GM23338 (cell line): ENCODE data around the gene C16orf95. TPM values are rescaled to one million over a fixed set of nuclear protein-coding genes. Genes with fewer than 3 reads are reported as not detected.
A peak's percentile ranks its signal among the peaks of the same experiment; 100 is the strongest.

Source experiments
- ATAC-seq: fragments of 200-7000 bp; cut with Tn5 transposase; 3 replicates; pipeline ENCODE4 v1.9.1; 2020
- DNase-seq: peaks from one replicate; pipeline ENCODE4 v3.0.0-alpha.2; 2015; ENCODE audit warnings: low spot score
- H2AFZ ChIP-seq: fragments of 200-600 bp; sonication (generic); 2 replicates; pipeline ENCODE4 v1.8.0; 2016; ENCODE audit warnings: antibody characterized with exemption, mild to moderate bottlenecking, moderate library complexity
- H3F3A ChIP-seq: fragments of 200-600 bp; sonication (generic); replicated peaks from 2 replicates; pipeline ENCODE4 v1.8.0; 2017; ENCODE audit warnings: antibody characterized with exemption, mixed run types, low read depth
- H3K27ac ChIP-seq: fragments of 200-600 bp; sonication (generic); 2 replicates; pipeline ENCODE4 v1.6.1; 2016; ENCODE audit warnings: low read depth
- H3K27me3 ChIP-seq: fragments of 200-600 bp; sonication (generic); 2 replicates; pipeline ENCODE4 v1.8.0; 2016; ENCODE audit warnings: mild to moderate bottlenecking, mixed run types, moderate library complexity; ENCODE audit not compliant: insufficient read depth
- H3K36me3 ChIP-seq: fragments of 200-600 bp; sonication (generic); 2 replicates; pipeline ENCODE4 v1.8.0; 2016; ENCODE audit warnings: mild to moderate bottlenecking; ENCODE audit not compliant: insufficient read depth
- H3K4me1 ChIP-seq: fragments of 200-600 bp; sonication (generic); 2 replicates; pipeline ENCODE4 v1.8.0; 2016; ENCODE audit warnings: mild to moderate bottlenecking, moderate library complexity; ENCODE audit not compliant: insufficient read depth
- H3K4me2 ChIP-seq: fragments of 200-600 bp; sonication (generic); 2 replicates; pipeline ENCODE4 v1.7.1; 2017; ENCODE audit warnings: mixed run types
- H3K4me3 ChIP-seq: fragments of 200-600 bp; sonication (generic); 2 replicates; pipeline ENCODE4 v1.6.1; 2016; ENCODE audit warnings: mixed run types
- H3K79me2 ChIP-seq: fragments of 200-600 bp; sonication (generic); replicated peaks from 2 replicates; pipeline ENCODE4 v1.8.0; 2017; ENCODE audit warnings: mild to moderate bottlenecking; ENCODE audit not compliant: insufficient read depth
- H3K9me2 ChIP-seq: fragments of 200-600 bp; sonication (generic); 2 replicates; pipeline ENCODE4 v1.8.0; 2017; ENCODE audit not compliant: insufficient read depth
- H4K20me1 ChIP-seq: fragments of 200-600 bp; sonication (generic); replicated peaks from 2 replicates; pipeline ENCODE4 v1.8.0; 2017; ENCODE audit warnings: mild to moderate bottlenecking; ENCODE audit not compliant: insufficient read depth
- H3K27ac Mint-ChIP-seq: 2 replicates; pipeline ENCODE4 v1.8.0; 2020; ENCODE audit warnings: inconsistent platforms, mild to moderate bottlenecking, moderate library complexity, mixed read lengths
- H3K27me3 Mint-ChIP-seq: 3 replicates; pipeline ENCODE4 v1.8.0; 2022; ENCODE audit warnings: low read depth, mild to moderate bottlenecking, moderate library complexity, mixed read lengths, inconsistent platforms; ENCODE audit not compliant: insufficient read depth, poor library complexity
- H3K36me3 Mint-ChIP-seq: 3 replicates; pipeline ENCODE4 v1.8.0; 2021; ENCODE audit warnings: low read depth, mild to moderate bottlenecking, inconsistent platforms, moderate library complexity, mixed read lengths
- H3K4me1 Mint-ChIP-seq: 3 replicates; pipeline ENCODE4 v1.8.0; 2020; ENCODE audit warnings: mild to moderate bottlenecking, inconsistent platforms, mixed read lengths
- H3K4me3 Mint-ChIP-seq: 3 replicates; pipeline ENCODE4 v1.8.0; 2021; ENCODE audit warnings: moderate library complexity, mild to moderate bottlenecking, inconsistent platforms, mixed read lengths
- H3K9me3 Mint-ChIP-seq: 3 replicates; pipeline ENCODE4 v1.8.0; 2020; ENCODE audit warnings: moderate library complexity, mild to moderate bottlenecking, inconsistent platforms, mixed read lengths
- CREB1 ChIP-seq: fragments of 250-450 bp; sonication (Bioruptor Pico); IDR thresholded peaks from 2 replicates; pipeline ENCODE4 v1.5.0; 2020; ENCODE audit warnings: low read depth, mild to moderate bottlenecking, moderate library complexity
- EZH2phosphoT487 ChIP-seq: fragments of 200-600 bp; sonication (generic); IDR thresholded peaks from one replicate; pipeline ENCODE4 v1.8.1; 2018; ENCODE audit warnings: antibody characterized with exemption; ENCODE audit not compliant: unreplicated experiment
- JUNB ChIP-seq: IDR thresholded peaks from one replicate; pipeline ENCODE4 v1.6.1; 2016; ENCODE audit warnings: antibody characterized with exemption; ENCODE audit not compliant: unreplicated experiment
- NANOG ChIP-seq: IDR thresholded peaks from 2 replicates; pipeline ENCODE4 v1.6.1; 2016; ENCODE audit warnings: antibody characterized with exemption, borderline replicate concordance
- ZNF114 ChIP-seq: fragments of 250-450 bp; sonication (Bioruptor Pico); IDR thresholded peaks from 2 replicates; pipeline ENCODE4 v1.5.0; 2020; ENCODE audit warnings: mild to moderate bottlenecking, moderate library complexity
- polyA plus RNA-seq: library from polyadenylated mRNA; unstranded; fragments of >200 nt; fragmentation: Nextera tagmentation; extraction: Ambion mirVana; gene quantifications from 2 replicates; pipeline ENCODE4 v1.2.1, GENCODE V29; 2016
- total RNA-seq: library from RNA; depleted of rRNA; stranded (reverse); fragments of >200 nt; shearing (Covaris generic); gene quantifications from 2 replicates; pipeline ENCODE4 v1.2.3, GENCODE V29; 2014
- TF ChIP-seq, protein P1 (sequence below): IDR thresholded peaks from 2 replicates; pipeline ENCODE4 v1.6.1; 2016; ENCODE audit warnings: antibody characterized with exemption
- TF ChIP-seq, protein P2 (sequence below): IDR thresholded peaks from one replicate; pipeline ENCODE4 v1.6.1; 2018; ENCODE audit warnings: antibody characterized with exemption; ENCODE audit not compliant: unreplicated experiment

C16orf95 gene
- total and polyA plus RNA-seq, 2 experiments from 2014 or later, result 1.2 to 3.9 TPM

DNA sequence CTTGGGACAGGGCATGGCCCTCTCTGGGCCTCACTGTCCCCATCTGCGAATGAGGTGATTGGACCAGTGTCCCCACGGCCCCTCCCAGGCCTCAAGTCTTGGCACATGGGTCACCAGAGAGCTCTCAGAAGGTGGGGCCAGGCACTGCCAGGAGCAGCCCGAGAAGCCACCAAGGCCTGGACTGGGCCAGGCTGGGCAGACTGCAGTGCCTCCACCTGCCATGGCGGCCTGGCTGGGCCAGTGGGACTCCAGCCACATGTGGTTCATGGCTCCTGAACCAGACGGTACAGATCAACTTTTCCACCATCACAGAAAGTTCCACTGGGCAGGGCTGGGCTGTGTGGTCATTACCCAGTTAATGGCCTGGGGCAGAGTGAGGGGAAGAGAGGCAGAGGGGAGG lies 19.8 kb downstream of the C16orf95 start (continued):
- TF ChIP-seq, protein P1, sequence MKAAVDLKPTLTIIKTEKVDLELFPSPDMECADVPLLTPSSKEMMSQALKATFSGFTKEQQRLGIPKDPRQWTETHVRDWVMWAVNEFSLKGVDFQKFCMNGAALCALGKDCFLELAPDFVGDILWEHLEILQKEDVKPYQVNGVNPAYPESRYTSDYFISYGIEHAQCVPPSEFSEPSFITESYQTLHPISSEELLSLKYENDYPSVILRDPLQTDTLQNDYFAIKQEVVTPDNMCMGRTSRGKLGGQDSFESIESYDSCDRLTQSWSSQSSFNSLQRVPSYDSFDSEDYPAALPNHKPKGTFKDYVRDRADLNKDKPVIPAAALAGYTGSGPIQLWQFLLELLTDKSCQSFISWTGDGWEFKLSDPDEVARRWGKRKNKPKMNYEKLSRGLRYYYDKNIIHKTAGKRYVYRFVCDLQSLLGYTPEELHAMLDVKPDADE, result no peak
- TF ChIP-seq JUNB, result no peak
- TF ChIP-seq, protein P2, sequence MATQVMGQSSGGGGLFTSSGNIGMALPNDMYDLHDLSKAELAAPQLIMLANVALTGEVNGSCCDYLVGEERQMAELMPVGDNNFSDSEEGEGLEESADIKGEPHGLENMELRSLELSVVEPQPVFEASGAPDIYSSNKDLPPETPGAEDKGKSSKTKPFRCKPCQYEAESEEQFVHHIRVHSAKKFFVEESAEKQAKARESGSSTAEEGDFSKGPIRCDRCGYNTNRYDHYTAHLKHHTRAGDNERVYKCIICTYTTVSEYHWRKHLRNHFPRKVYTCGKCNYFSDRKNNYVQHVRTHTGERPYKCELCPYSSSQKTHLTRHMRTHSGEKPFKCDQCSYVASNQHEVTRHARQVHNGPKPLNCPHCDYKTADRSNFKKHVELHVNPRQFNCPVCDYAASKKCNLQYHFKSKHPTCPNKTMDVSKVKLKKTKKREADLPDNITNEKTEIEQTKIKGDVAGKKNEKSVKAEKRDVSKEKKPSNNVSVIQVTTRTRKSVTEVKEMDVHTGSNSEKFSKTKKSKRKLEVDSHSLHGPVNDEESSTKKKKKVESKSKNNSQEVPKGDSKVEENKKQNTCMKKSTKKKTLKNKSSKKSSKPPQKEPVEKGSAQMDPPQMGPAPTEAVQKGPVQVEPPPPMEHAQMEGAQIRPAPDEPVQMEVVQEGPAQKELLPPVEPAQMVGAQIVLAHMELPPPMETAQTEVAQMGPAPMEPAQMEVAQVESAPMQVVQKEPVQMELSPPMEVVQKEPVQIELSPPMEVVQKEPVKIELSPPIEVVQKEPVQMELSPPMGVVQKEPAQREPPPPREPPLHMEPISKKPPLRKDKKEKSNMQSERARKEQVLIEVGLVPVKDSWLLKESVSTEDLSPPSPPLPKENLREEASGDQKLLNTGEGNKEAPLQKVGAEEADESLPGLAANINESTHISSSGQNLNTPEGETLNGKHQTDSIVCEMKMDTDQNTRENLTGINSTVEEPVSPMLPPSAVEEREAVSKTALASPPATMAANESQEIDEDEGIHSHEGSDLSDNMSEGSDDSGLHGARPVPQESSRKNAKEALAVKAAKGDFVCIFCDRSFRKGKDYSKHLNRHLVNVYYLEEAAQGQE, result no peak

DNA sequence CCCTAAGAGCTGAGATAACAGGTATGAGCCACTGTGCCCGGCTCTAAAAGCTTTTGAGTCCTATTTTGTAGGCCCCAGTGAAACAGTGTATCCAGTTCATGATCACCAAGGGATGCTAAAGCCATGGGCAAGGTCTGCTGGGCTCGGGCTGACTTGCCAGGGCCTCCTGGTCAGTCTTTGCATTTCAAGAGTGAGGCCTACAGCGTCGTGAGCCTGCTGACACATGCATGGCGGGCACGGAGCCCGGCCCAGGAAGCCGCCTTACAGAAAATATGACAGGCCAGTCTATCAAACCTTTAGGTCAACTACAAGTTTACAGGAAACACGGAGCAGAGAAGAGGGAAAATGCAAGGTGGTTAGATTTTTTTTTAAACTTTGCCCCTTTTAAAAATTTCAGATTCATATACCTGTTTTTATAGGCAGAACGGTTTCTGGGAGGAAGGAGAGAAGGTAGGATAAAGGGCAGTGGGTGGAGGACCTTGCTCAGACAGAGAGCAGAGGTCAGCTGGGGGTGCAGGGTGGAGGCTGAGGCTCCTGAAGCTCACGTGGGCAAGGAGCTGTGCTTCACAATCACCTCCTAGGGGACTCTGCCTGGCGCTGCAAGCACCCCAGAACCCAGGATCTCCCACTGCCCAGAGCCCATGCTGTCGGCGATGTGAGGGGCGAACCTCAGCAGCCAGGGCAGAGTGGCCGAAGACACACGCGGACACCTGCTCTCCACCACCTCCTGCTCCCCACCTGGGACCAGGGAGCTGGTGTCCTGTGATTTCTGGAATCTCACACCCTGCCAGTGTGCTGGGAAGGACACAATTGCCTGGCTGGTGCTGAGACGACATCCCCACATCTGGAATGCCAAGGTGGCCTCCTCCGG lies 21.3 kb downstream of the C16orf95 start:
- Mint-ChIP-seq H3K9me3 (peaks cover 17% of the 10 kb centered on the region), H3K36me3 (peaks cover 11% of the 10 kb centered on the region), H3K27ac (no peak overlapping the region), H3K27me3 (peaks cover 8% of the 10 kb centered on the region), H3K4me1 (peaks cover 3% of the 10 kb centered on the region; the same call in 1 of the 3 replicates), H3K4me3 (no peak overlapping the region)
- H3K27me3 ChIP-seq, result no peaks in the 10 kb centered on the region
- no peaks in the 10 kb centered on the region for H3K36me3 ChIP-seq
- H3K79me2 ChIP-seq, result no peaks in the 10 kb centered on the region
- no peak overlapping the region for H3K4me2 ChIP-seq
- no peaks in the 10 kb centered on the region for H3K9me2 ChIP-seq
- no peaks in the 10 kb centered on the region for H3F3A ChIP-seq
- DNase-seq (peak; percentile 33), ATAC-seq (peak; percentile 21; the same call in 1 of the 3 replicates)
- H3K4me3 ChIP-seq, result no peak overlapping the region
- TF ChIP-seq CREB1 (CRISPR knock-in tag) (no peak), NANOG (no peak)
- H3K27ac ChIP-seq, result no peak overlapping the region
- no peak overlapping the region for H2AFZ ChIP-seq
- no peaks in the 10 kb centered on the region for H4K20me1 ChIP-seq
- no peaks in the 10 kb centered on the region for H3K4me1 ChIP-seq

DNA sequence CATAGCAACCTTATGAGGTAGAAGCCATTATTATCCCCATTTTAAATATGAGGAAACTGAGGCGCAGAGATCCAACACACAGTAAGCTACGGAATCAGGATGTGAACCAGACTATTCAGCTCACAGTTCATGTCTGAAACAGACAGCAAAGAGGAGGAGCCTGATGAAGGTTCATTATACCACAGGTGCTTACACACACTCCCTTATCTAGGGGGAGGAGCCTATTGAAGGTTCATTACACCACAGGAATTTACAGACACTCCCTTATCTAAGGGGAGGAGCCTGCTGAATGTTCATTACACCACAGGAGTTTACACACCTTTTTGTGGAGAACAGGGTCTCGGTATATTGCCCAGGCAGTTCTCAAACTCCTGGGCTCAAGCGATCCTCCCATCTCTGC lies 21.9 kb downstream of the C16orf95 start:
- Histone ChIP-seq H3K27ac (no peak overlapping the region), H4K20me1 (no peaks in the 10 kb centered on the region), H3K27me3 (no peaks in the 10 kb centered on the region), H3K4me2 (no peak overlapping the region), H3K36me3 (no peaks in the 10 kb centered on the region), H2AFZ (no peak overlapping the region), H3K4me3 (no peak overlapping the region), H3F3A (no peaks in the 10 kb centered on the region), H3K79me2 (no peaks in the 10 kb centered on the region), H3K4me1 (no peaks in the 10 kb centered on the region), H3K9me2 (no peaks in the 10 kb centered on the region)
- ATAC-seq (peak; percentile 54), DNase-seq (peak; percentile 76)
- TF ChIP-seq ZNF114 (no peak), JUNB (peak; percentile 90), EZH2phosphoT487 (no peak)
- Mint-ChIP-seq H3K9me3 (peaks cover 17% of the 10 kb centered on the region), H3K4me1 (peaks cover 3% of the 10 kb centered on the region; the same call in 1 of the 3 replicates), H3K36me3 (peaks cover 11% of the 10 kb centered on the region), H3K27ac (no peak overlapping the region), H3K27me3 (peaks cover 8% of the 10 kb centered on the region), H3K4me3 (no peak overlapping the region)
